Measurements from ENCODE around the gene FNDC3B.

- TF ChIP-seq TP53 (CRISPR knock-in tag; IDR thresholded peaks at IDR 0.05): no peak
- TF ChIP-seq MAZ (IDR thresholded peaks at IDR 0.05; ENCODE audit: borderline replicate concordance, low read depth, low read length): no peak
- no peak for TF ChIP-seq POLR2A (IDR thresholded peaks at IDR 0.05; ENCODE audit: low read length)
- TF ChIP-seq PBX3 (IDR thresholded peaks at IDR 0.05): no peak
- TF ChIP-seq EP300 (IDR thresholded peaks at IDR 0.05): 0 out of 5 replicates have a peak, but pooled peaks of 1 of the 2 experiments have one; percentile 5
- TF ChIP-seq ELK1 (IDR thresholded peaks at IDR 0.05; ENCODE audit: low read depth, low read length): no peak
- no peak for TF ChIP-seq PHF8 (IDR thresholded peaks at IDR 0.05; ENCODE audit: borderline replicate concordance, low read depth)
- TF ChIP-seq CTCF (IDR thresholded peaks at IDR 0.05): no peak
Measured at GRCh38 chr3:172003146-172003545, 36.2 kb upstream of the FNDC3B start.

All from A549 (cell line).